B cell (primary cell): ENCODE measurements around the gene CENPB. TPM values are rescaled to one million over a fixed set of nuclear protein-coding genes. Genes with fewer than 3 reads are reported as not detected.
A peak's percentile ranks its signal among the peaks of the same experiment; 100 is the strongest.

ENCODE experiments used
- ATAC-seq: fragments of 200-7000 bp; cut with Tn5 transposase; one replicate; pipeline ENCODE4 v1.10.0; 2021; ENCODE audit warnings: low read depth, mild to moderate bottlenecking, moderate number of reproducible peaks, moderate library complexity
- CTCF ChIA-PET: fragments of 350-600 bp; sonication (Branson Sonifier 250); formaldehyde crosslinking; loops from one replicate; lab custom pipeline; 2021; ENCODE audit warnings: antibody characterized with exemption, inconsistent platforms; lab: Charles Lee
- POLR2A ChIA-PET: fragments of 350-600 bp; sonication (Branson Sonifier 250); formaldehyde crosslinking; loops from one replicate; lab custom pipeline; 2021; ENCODE audit warnings: antibody characterized with exemption; lab: Charles Lee
- DNase-seq: peaks from one replicate; pipeline ENCODE4 v3.0.0; 2013
- H2AFZ ChIP-seq: 2 replicates; pipeline ENCODE4 v1.6.1; 2012; ENCODE audit warnings: mild to moderate bottlenecking, low read depth, low read length; ENCODE audit not compliant: insufficient read depth, poor library complexity, severe bottlenecking
- H3K27ac ChIP-seq, 2 donors: 1 replicate in 1 of 2; 2 replicates in 1 of 2; pipeline ENCODE4 v1.5.1; 2012 to 2013; ENCODE audit warnings: low read length in 2 of 2, mild to moderate bottlenecking in 2 of 2, moderate library complexity in 1 of 2
- H3K27me3 ChIP-seq, 4 experiments: fragments of 200-600 bp in 1 of 4; sonication (generic) in 1 of 4; replicated peaks in 1 of 4; 1 replicate in 2 of 4; 2 replicates in 2 of 4; pipeline versions ENCODE4 v1.6.1 to v1.7.0; 2013 to 2016; ENCODE audit warnings: low read length in 3 of 4, mild to moderate bottlenecking in 2 of 4, mixed read lengths in 1 of 4, moderate library complexity in 1 of 4; ENCODE audit not compliant: insufficient read depth in 4 of 4, control insufficient read depth in 3 of 4; ENCODE audit errors: control extremely low read depth in 1 of 4
- H3K36me3 ChIP-seq, 2 experiments: replicated peaks in 1 of 2; 1 replicate in 1 of 2; 2 replicates in 1 of 2; pipeline versions ENCODE4 v1.6.1 to v1.7.1; 2013; ENCODE audit warnings: low read length in 1 of 2; ENCODE audit not compliant: insufficient read depth in 2 of 2, control insufficient read depth in 1 of 2; ENCODE audit errors: control extremely low read depth in 1 of 2, extremely low read depth in 1 of 2
- H3K4me1 ChIP-seq, 2 donors: fragments of 200-600 bp in 1 of 2; sonication (generic) in 1 of 2; 1 replicate in 1 of 2; 2 replicates in 1 of 2; pipeline versions ENCODE4 v1.5.1 to v1.6.1; 2013 to 2017; ENCODE audit warnings: low read length in 2 of 2; ENCODE audit not compliant: control insufficient read depth in 2 of 2, insufficient read depth in 2 of 2
- H3K4me2 ChIP-seq: replicated peaks from 2 replicates; pipeline ENCODE3; 2012; ENCODE audit warnings: mild to moderate bottlenecking, low read depth, low read length; ENCODE audit not compliant: poor library complexity, severe bottlenecking
- H3K4me3 ChIP-seq, 5 experiments: fragments of 200-600 bp in 1 of 5; sonication (generic) in 1 of 5; 1 replicate in 3 of 5; 2 replicates in 2 of 5; pipeline versions ENCODE4 v1.5.1 to v1.7.0; 2011 to 2016; ENCODE audit warnings: low read length in 4 of 5, mild to moderate bottlenecking in 4 of 5, low read depth in 2 of 5, control low read depth in 1 of 5, moderate library complexity in 1 of 5; ENCODE audit not compliant: insufficient read depth in 1 of 5; ENCODE audit errors: control extremely low read depth in 1 of 5, extremely low read depth in 1 of 5
- H3K79me2 ChIP-seq: fragments of 200-600 bp; sonication (generic); one replicate; pipeline ENCODE4 v1.6.0; 2016; ENCODE audit warnings: low read length; ENCODE audit not compliant: control insufficient read depth, insufficient read depth
- H3K9ac ChIP-seq: fragments of 200-600 bp; sonication (generic); 2 replicates; pipeline ENCODE4 v1.6.1; 2017; ENCODE audit warnings: mild to moderate bottlenecking, low read length, moderate library complexity
- H3K9me3 ChIP-seq, 3 donors: one replicate each; pipeline versions ENCODE4 v1.6.1 to v1.7.1; 2013; ENCODE audit warnings: low read length in 2 of 3; ENCODE audit not compliant: control insufficient read depth in 2 of 3, insufficient read depth in 1 of 3; ENCODE audit errors: control extremely low read depth in 1 of 3
- H4K20me1 ChIP-seq: 2 replicates; pipeline ENCODE4 v1.6.0; 2012; ENCODE audit warnings: mild to moderate bottlenecking, low read length; ENCODE audit not compliant: insufficient read depth, control insufficient read depth, poor library complexity, severe bottlenecking
- H3K27ac Mint-ChIP-seq: one replicate; pipeline ENCODE4 v1.8.0; 2021; ENCODE audit warnings: mixed read lengths
- H3K27me3 Mint-ChIP-seq: one replicate; pipeline ENCODE4 v1.8.0; 2021; ENCODE audit warnings: mixed read lengths
- H3K4me1 Mint-ChIP-seq: one replicate; pipeline ENCODE4 v1.8.0; 2021; ENCODE audit warnings: mixed read lengths
- H3K4me3 Mint-ChIP-seq: one replicate; pipeline ENCODE4 v1.8.0; 2021; ENCODE audit warnings: mixed read lengths
- H3K9me3 Mint-ChIP-seq: one replicate; pipeline ENCODE4 v1.8.0; 2022; ENCODE audit warnings: mixed read lengths; ENCODE audit not compliant: insufficient read depth
- CTCF ChIP-seq: fragments of 200-600 bp; IDR thresholded peaks from one replicate; pipeline ENCODE4 v1.8.0; 2022; ENCODE audit warnings: antibody characterized with exemption, mild to moderate bottlenecking
- EZH2 ChIP-seq: IDR thresholded peaks from 2 replicates; pipeline ENCODE4 v1.6.1; 2012; ENCODE audit warnings: borderline replicate concordance, low read depth, mild to moderate bottlenecking, moderate library complexity, low read length; ENCODE audit not compliant: insufficient read depth, poor library complexity, severe bottlenecking
- WGBS: methylation state at CpG from one replicate; pipeline ENCODE4 v1.1.5; 2013; ENCODE audit warnings: missing lambda C conversion rate; ENCODE audit not compliant: insufficient coverage; 5-methylcytosine and 5-hydroxymethylcytosine counted together
- intact Hi-C: fragments of 100-400 bp; cut with micrococcal nuclease; formaldehyde crosslinking; loops from one replicate; pipeline ENCODE4 v1.10.0; 2022
- polyA plus RNA-seq: library from polyadenylated mRNA; depleted of rRNA; stranded (reverse); fragments of >200 nt; gene quantifications from 2 replicates; pipeline ENCODE4 v1.2.3, GENCODE V29; 2012
- total RNA-seq, 2 donors: library from RNA; stranded (reverse); fragments of 120-200 nt in 1 of 2; gene quantifications; 1 replicate in 1 of 2; 2 replicates in 1 of 2; pipeline versions ENCODE4 v1.2.3 to v1.2.4, GENCODE V29; 2013 to 2022

The CENPB gene
- total and polyA plus RNA-seq, 2 donors (not counting 1 experiment from before 2014, with no cell fraction given): 13.3 to 46.4 TPM

DNA sequence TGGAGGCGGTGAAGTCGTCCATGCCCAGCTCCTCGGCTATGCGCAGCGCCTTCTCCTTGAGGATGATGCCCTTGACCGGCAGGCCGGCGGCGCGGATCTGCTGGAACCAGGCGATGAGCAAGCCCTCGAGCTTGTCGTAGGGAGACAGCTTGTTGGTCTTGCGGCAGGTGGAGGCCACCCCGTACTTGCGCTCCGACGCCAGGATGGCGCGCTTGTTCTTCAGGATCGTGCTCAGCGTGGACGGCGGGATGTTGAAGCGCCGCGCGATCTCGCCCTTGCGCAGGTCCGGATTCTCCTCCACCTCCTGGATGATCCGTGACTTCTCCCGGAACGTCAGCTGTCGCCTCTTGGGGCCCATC is 435 bp downstream of the CENPB start:
- intact Hi-C loops: loop anchor here (1.0 to 2.0 kb wide), 5 partner anchors 18 to 299 kb away; partner anchors contain the start of genes AP5S1, MAVS and PANK2
- peak overlapping the region; percentile 16 to 56 for H3K27ac ChIP-seq
- H3K27me3 ChIP-seq: no peaks in the 10 kb centered on the region
- H3K79me2 ChIP-seq: no peaks in the 10 kb centered on the region
- TF ChIP-seq EZH2: no peak
- no peak for TF ChIP-seq CTCF
- Mint-ChIP-seq H3K27me3 (no peaks in the 10 kb centered on the region), H3K4me3 (peak overlapping the region; percentile 89), H3K27ac (peak overlapping the region; percentile 88), H3K4me1 (peaks cover 37% of the 10 kb centered on the region), H3K9me3 (no peaks in the 10 kb centered on the region)
- WGBS: 6% methylated on average over 35 of the region's 35 CpGs
- H2AFZ ChIP-seq: peak overlapping the region; percentile 69
- DNase-seq: peak; percentile 63
- H3K4me2 ChIP-seq: peak overlapping the region; percentile 79
- peaks cover 0 to 3% (median 0%) of the 10 kb centered on the region in 3 donors for H3K9me3 ChIP-seq
- H3K36me3 ChIP-seq: peaks cover 0 to 2% of the 10 kb centered on the region in 2 experiments
- peak; percentile 10 for ATAC-seq
- peaks cover 23% of the 10 kb centered on the region for H4K20me1 ChIP-seq
- H3K4me3 ChIP-seq: peak overlapping the region in 4 of 5 experiments; percentile 46 to 60 (median 56)
- H3K9ac ChIP-seq: peak overlapping the region; percentile 51
- peaks cover 9 to 22% of the 10 kb centered on the region in 2 donors for H3K4me1 ChIP-seq
- POLR2A ChIA-PET: interaction anchor here (0.6 to 3.2 kb wide), 5 partner anchors 10 to 93 kb away, joined by 3 to 17 read pairs (median 8); partner anchors contain the start of genes ADISSP, AP5S1 and CDC25B
- CTCF ChIA-PET: interaction anchor here (0.6 to 6.4 kb wide), 15 partner anchors 8 to 300 kb away, joined by 3 to 84 read pairs (median 4); partner anchors contain the start of genes ADISSP, AP5S1 and CDC25B
